HEK293 (cell line): ENCODE data around the gene SPRED2.

Experiments
- CTCF ChIA-PET: fragments of 350-600 bp; formaldehyde crosslinking; extraction: SDS; loops from one replicate; lab custom pipeline; 2021; ENCODE audit warnings: antibody characterized with exemption; lab: Yijun Ruan, JAX
- POLR2A ChIA-PET: fragments of 300-600 bp; formaldehyde crosslinking; extraction: SDS; loops from one replicate; lab custom pipeline; 2020; ENCODE audit warnings: antibody characterized with exemption, inconsistent platforms; lab: Yijun Ruan, JAX
- H3K27ac ChIP-seq: fragments of 200-500 bp; sonication (Bioruptor generic); 2 replicates; pipeline ENCODE4 v1.5.1; 2014; ENCODE audit warnings: low read depth, low read length, control low read depth, inconsistent platforms; ENCODE audit errors: extremely low read depth
- H3K36me3 ChIP-seq, 2 experiments: fragments of 200-500 bp in 1 of 2; sonication (Bioruptor generic) in 1 of 2; 1 replicate in 1 of 2; 2 replicates in 1 of 2; pipeline ENCODE4 v1.5.1; 2014 to 2017; ENCODE audit warnings: inconsistent platforms in 2 of 2, low read length in 2 of 2; ENCODE audit not compliant: control insufficient read depth in 2 of 2, insufficient read depth in 1 of 2
- H3K4me1 ChIP-seq: fragments of 200-500 bp; sonication (Bioruptor generic); 2 replicates; pipeline ENCODE4 v1.5.1; 2014; ENCODE audit warnings: mild to moderate bottlenecking, low read length, inconsistent platforms; ENCODE audit not compliant: control insufficient read depth, insufficient read depth
- H3K4me3 ChIP-seq: 2 replicates; pipeline ENCODE4 v1.5.1; 2011; ENCODE audit warnings: low read depth, mild to moderate bottlenecking, control low read depth, low read length, moderate library complexity
- H3K9me3 ChIP-seq: fragments of 200-500 bp; sonication (Bioruptor generic); 2 replicates; pipeline ENCODE4 v1.5.1; 2014; ENCODE audit warnings: low read depth, low read length, inconsistent platforms; ENCODE audit not compliant: control insufficient read depth, insufficient read depth
- GLIS2 ChIP-seq: fragments of 450-650 bp; formaldehyde crosslinking; IDR thresholded peaks from 2 replicates; pipeline ENCODE4 v1.5.1; 2016; ENCODE audit warnings: missing biosample characterization, missing genetic modification characterization
- KLF16 ChIP-seq: fragments of 450-650 bp; formaldehyde crosslinking; IDR thresholded peaks from 2 replicates; pipeline ENCODE4 v1.5.1; 2017; ENCODE audit warnings: missing biosample characterization, missing genetic modification characterization
- MYNN ChIP-seq: fragments of 450-650 bp; formaldehyde crosslinking; IDR thresholded peaks from 2 replicates; pipeline ENCODE4 v1.5.1; 2016; ENCODE audit warnings: missing biosample characterization, missing genetic modification characterization, borderline replicate concordance
- MZF1 ChIP-seq: fragments of 450-650 bp; formaldehyde crosslinking; IDR thresholded peaks from 2 replicates; pipeline ENCODE4 v1.5.1; 2017; ENCODE audit warnings: missing biosample characterization, missing genetic modification characterization, borderline replicate concordance
- ZFP41 ChIP-seq: fragments of 450-650 bp; formaldehyde crosslinking; IDR thresholded peaks from 2 replicates; pipeline ENCODE4 v1.5.1; 2016; ENCODE audit warnings: missing biosample characterization, missing genetic modification characterization, borderline replicate concordance
- ZNF112 ChIP-seq: fragments of 450-650 bp; formaldehyde crosslinking; IDR thresholded peaks from 2 replicates; pipeline ENCODE4 v1.5.0; 2017; ENCODE audit warnings: missing biosample characterization, missing genetic modification characterization
- ZNF157 ChIP-seq: fragments of 450-650 bp; formaldehyde crosslinking; IDR thresholded peaks from 2 replicates; pipeline ENCODE4 v1.5.1; 2016; ENCODE audit warnings: missing biosample characterization, missing genetic modification characterization
- ZNF19 ChIP-seq: fragments of 450-650 bp; formaldehyde crosslinking; IDR thresholded peaks from 2 replicates; pipeline ENCODE4; 2016; ENCODE audit warnings: missing biosample characterization, missing genetic modification characterization, low read depth
- ZNF211 ChIP-seq: fragments of 450-650 bp; formaldehyde crosslinking; IDR thresholded peaks from 2 replicates; pipeline ENCODE4 v1.5.1; 2016; ENCODE audit warnings: low read depth, missing biosample characterization, missing genetic modification characterization
- ZNF433 ChIP-seq: fragments of 450-650 bp; formaldehyde crosslinking; IDR thresholded peaks from 2 replicates; pipeline ENCODE4 v1.5.1; 2016; ENCODE audit warnings: missing biosample characterization, missing genetic modification characterization, low read depth
- ZNF548 ChIP-seq: fragments of 450-650 bp; formaldehyde crosslinking; IDR thresholded peaks from 2 replicates; pipeline ENCODE4 v1.5.1; 2016; ENCODE audit warnings: missing biosample characterization, missing genetic modification characterization
- ZNF549 ChIP-seq: fragments of 450-650 bp; IDR thresholded peaks from 2 replicates; pipeline ENCODE4 v1.5.1; 2018; ENCODE audit warnings: missing biosample characterization, missing genetic modification characterization, mild to moderate bottlenecking, inconsistent platforms, moderate library complexity
- ZNF558 ChIP-seq: fragments of 450-650 bp; formaldehyde crosslinking; IDR thresholded peaks from 2 replicates; pipeline ENCODE4 v1.5.1; 2016; ENCODE audit warnings: missing biosample characterization, missing genetic modification characterization
- ZNF585B ChIP-seq: fragments of 450-650 bp; formaldehyde crosslinking; IDR thresholded peaks from 2 replicates; pipeline ENCODE4 v1.5.1; 2016; ENCODE audit warnings: missing biosample characterization, missing genetic modification characterization
- ZNF792 ChIP-seq: fragments of 450-650 bp; formaldehyde crosslinking; IDR thresholded peaks from 2 replicates; pipeline ENCODE4 v1.5.1; 2016; ENCODE audit warnings: missing biosample characterization, missing genetic modification characterization
- ZNF843 ChIP-seq: fragments of 450-650 bp; formaldehyde crosslinking; IDR thresholded peaks from 2 replicates; pipeline ENCODE4 v1.5.1; 2016; ENCODE audit warnings: missing biosample characterization, missing genetic modification characterization
- TF ChIP-seq, protein P1 (sequence below): fragments of 450-650 bp; formaldehyde crosslinking; IDR thresholded peaks from 2 replicates; pipeline ENCODE4 v1.5.1; 2017; ENCODE audit warnings: missing biosample characterization, missing genetic modification characterization
- TF ChIP-seq, protein P2 (sequence below): fragments of 450-650 bp; formaldehyde crosslinking; IDR thresholded peaks from 2 replicates; pipeline ENCODE4 v1.5.1; 2016; ENCODE audit warnings: missing biosample characterization, missing genetic modification characterization
- TF ChIP-seq, protein P3 (sequence below): fragments of 450-650 bp; formaldehyde crosslinking; IDR thresholded peaks from 2 replicates; pipeline ENCODE4 v1.5.1; 2016; ENCODE audit warnings: missing biosample characterization, missing genetic modification characterization, low read depth
- TF ChIP-seq, protein P4 (sequence below): sonication (generic); formaldehyde crosslinking; IDR thresholded peaks from 2 replicates; pipeline ENCODE4 v1.8.1; 2022; ENCODE audit warnings: mild to moderate bottlenecking, moderate library complexity, missing genetic modification reagents

The SPRED2 gene

DNA sequence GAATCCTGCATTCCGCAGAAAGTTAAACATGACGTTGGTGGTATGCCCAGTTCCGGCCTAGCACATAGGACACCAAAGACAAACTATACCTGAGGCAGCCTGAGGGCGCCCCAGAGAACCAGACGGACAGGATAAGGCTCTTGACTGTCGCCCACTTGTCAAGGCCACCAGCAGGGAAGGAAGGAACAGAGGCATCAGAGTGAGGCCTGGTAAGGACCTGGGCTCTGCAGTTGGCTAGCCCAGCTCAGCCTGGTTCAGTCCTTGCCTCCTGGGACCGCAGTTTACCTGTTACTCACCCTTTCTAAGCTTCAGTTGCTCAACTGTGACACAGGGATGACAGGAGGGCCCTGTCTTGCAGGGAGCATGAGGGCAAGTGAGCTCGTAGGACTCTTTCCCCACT lies 122.7 kb downstream of the SPRED2 start:
- H3K4me1 ChIP-seq, result no peaks in the 10 kb centered on the region
- no peak overlapping the region for H3K4me3 ChIP-seq
- H3K27ac ChIP-seq, result no peak overlapping the region
- CTCF ChIA-PET, result interaction anchor here (0.6 to 0.7 kb wide), 2 partner anchors 10 to 71 kb away, joined by 3 read pairs; no protein-coding TSS in a partner anchor
- POLR2A ChIA-PET, result no interaction called here
- no peaks in the 10 kb centered on the region for H3K9me3 ChIP-seq
- peaks cover 0 to 58% of the 10 kb centered on the region in 2 experiments for H3K36me3 ChIP-seq
- TF ChIP-seq MYNN (tag by site-specific recombination), result no peak
- TF ChIP-seq ZNF157 (tag by site-specific recombination), result no peak
- TF ChIP-seq ZFP41 (tag by site-specific recombination), result no peak
- TF ChIP-seq, protein P1, sequence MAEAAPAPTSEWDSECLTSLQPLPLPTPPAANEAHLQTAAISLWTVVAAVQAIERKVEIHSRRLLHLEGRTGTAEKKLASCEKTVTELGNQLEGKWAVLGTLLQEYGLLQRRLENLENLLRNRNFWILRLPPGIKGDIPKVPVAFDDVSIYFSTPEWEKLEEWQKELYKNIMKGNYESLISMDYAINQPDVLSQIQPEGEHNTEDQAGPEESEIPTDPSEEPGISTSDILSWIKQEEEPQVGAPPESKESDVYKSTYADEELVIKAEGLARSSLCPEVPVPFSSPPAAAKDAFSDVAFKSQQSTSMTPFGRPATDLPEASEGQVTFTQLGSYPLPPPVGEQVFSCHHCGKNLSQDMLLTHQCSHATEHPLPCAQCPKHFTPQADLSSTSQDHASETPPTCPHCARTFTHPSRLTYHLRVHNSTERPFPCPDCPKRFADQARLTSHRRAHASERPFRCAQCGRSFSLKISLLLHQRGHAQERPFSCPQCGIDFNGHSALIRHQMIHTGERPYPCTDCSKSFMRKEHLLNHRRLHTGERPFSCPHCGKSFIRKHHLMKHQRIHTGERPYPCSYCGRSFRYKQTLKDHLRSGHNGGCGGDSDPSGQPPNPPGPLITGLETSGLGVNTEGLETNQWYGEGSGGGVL (tag by site-specific recombination), result no peak
- TF ChIP-seq ZNF433 (tag by site-specific recombination), result no peak
- TF ChIP-seq, protein P2, sequence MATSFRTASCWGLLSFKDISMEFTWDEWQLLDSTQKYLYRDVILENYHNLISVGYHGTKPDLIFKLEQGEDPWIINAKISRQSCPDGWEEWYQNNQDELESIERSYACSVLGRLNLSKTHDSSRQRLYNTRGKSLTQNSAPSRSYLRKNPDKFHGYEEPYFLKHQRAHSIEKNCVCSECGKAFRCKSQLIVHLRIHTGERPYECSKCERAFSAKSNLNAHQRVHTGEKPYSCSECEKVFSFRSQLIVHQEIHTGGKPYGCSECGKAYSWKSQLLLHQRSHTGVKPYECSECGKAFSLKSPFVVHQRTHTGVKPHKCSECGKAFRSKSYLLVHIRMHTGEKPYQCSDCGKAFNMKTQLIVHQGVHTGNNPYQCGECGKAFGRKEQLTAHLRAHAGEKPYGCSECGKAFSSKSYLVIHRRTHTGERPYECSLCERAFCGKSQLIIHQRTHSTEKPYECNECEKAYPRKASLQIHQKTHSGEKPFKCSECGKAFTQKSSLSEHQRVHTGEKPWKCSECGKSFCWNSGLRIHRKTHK (tag by site-specific recombination), result no peak
- TF ChIP-seq ZNF549 (tag by site-specific recombination), result no peak
- TF ChIP-seq ZNF792 (tag by site-specific recombination), result no peak
- TF ChIP-seq, protein P3, sequence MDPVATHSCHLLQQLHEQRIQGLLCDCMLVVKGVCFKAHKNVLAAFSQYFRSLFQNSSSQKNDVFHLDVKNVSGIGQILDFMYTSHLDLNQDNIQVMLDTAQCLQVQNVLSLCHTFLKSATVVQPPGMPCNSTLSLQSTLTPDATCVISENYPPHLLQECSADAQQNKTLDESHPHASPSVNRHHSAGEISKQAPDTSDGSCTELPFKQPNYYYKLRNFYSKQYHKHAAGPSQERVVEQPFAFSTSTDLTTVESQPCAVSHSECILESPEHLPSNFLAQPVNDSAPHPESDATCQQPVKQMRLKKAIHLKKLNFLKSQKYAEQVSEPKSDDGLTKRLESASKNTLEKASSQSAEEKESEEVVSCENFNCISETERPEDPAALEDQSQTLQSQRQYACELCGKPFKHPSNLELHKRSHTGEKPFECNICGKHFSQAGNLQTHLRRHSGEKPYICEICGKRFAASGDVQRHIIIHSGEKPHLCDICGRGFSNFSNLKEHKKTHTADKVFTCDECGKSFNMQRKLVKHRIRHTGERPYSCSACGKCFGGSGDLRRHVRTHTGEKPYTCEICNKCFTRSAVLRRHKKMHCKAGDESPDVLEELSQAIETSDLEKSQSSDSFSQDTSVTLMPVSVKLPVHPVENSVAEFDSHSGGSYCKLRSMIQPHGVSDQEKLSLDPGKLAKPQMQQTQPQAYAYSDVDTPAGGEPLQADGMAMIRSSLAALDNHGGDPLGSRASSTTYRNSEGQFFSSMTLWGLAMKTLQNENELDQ (tag by site-specific recombination), result no peak
- no peak for TF ChIP-seq ZNF548 (tag by site-specific recombination)
- TF ChIP-seq, protein P4, sequence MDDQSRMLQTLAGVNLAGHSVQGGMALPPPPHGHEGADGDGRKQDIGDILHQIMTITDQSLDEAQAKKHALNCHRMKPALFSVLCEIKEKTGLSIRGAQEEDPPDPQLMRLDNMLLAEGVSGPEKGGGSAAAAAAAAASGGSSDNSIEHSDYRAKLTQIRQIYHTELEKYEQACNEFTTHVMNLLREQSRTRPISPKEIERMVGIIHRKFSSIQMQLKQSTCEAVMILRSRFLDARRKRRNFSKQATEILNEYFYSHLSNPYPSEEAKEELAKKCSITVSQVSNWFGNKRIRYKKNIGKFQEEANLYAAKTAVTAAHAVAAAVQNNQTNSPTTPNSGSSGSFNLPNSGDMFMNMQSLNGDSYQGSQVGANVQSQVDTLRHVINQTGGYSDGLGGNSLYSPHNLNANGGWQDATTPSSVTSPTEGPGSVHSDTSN, result no peak
- no peak for TF ChIP-seq ZNF112
- no peak for TF ChIP-seq ZNF211 (tag by site-specific recombination)
- no peak for TF ChIP-seq KLF16 (tag by site-specific recombination)
- TF ChIP-seq ZNF843, result no peak
- TF ChIP-seq ZNF558 (tag by site-specific recombination), result no peak

DNA sequence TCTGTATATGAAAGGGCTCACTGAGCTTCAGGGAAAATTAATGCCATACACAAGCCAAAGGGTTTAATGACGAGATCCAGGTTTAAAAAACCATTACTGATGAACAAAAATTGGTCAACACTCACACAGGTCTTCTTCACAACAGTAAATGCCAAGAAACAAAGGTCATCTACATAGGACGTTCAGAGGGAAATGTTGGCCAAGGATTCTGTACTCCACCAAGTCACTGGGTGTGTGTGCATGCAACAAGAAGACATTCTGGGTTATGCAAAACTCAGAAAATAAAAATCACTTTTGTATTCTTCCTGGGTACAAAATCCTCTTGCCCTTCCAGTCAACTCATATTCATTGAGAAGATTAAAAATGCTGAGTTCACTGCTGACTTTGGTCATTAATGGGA lies 126.5 kb downstream of the SPRED2 start:
- H3K9me3 ChIP-seq, result no peaks in the 10 kb centered on the region
- ChIA-PET POLR2A (no interaction called here), CTCF (no interaction called here)
- H3K4me1 ChIP-seq, result peaks cover 8% of the 10 kb centered on the region
- TF ChIP-seq ZNF585B (tag by site-specific recombination), result no peak
- TF ChIP-seq MZF1 (tag by site-specific recombination), result no peak
- TF ChIP-seq ZNF19, result no peak
- no peak for TF ChIP-seq GLIS2 (tag by site-specific recombination)
- H3K4me3 ChIP-seq, result no peak overlapping the region
- H3K36me3 ChIP-seq, result peaks cover 0 to 20% of the 10 kb centered on the region in 2 experiments; a peak in 2 of 3 replicates
- H3K27ac ChIP-seq, result no peak overlapping the region
